ENCODE measurements around the gene NDUFAF8. TPM values are rescaled to one million over a fixed set of nuclear protein-coding genes. Genes with fewer than 3 reads are reported as not detected.

NDUFAF8 gene
- total RNA-seq, 4 donors from 2014 or later, result 22.3 to 35.4 (median 29.9) TPM; not detected in 1

GRCh38 chr17:81229666-81229920 is 9.5 kb upstream of the NDUFAF8 start:
- WGBS, 2 donors (ENCODE audit: low coverage in 1 of 2), result 92% methylated on average over 14 of the region's 14 CpGs; no CpG with 5 or more reads in 1 of the 2 donors
- intact Hi-C loops (cut with DNase I; ENCODE audit: low total_unique reads), result no loop called here
- no peaks in the 10 kb centered on the region for H3K9me3 ChIP-seq
- TF ChIP-seq POLR2AphosphoS5 (IDR thresholded peaks at IDR 0.05) (no peak), CTCF (IDR thresholded peaks at IDR 0.05) (no peak), POLR2A (IDR thresholded peaks at IDR 0.05) (no peak), EP300 (IDR thresholded peaks at IDR 0.05; ENCODE audit: low read depth) (no peak)
- no peaks in the 10 kb centered on the region for H3K27me3 ChIP-seq
- no peak overlapping the region for H3K27ac ChIP-seq
- H3K4me1 ChIP-seq, result no peaks in the 10 kb centered on the region
- peaks cover 0 to 8% (median 0%) of the 10 kb centered on the region in 4 donors for H3K36me3 ChIP-seq
- H3K4me3 ChIP-seq, result no peak overlapping the region
- in situ Hi-C loops (cut with MboI; ENCODE audit: low pct_ligation_motif_present in 1 of 4, low pct_unique_long_range_greater_than_20kb in 1 of 4, low sequenced_read_pairs in 3 of 4), result no loop called here
- DNase-seq, result no peak

- DNase-seq, result no peak
- intact Hi-C loops (cut with DNase I; ENCODE audit: low total_unique reads) (loop anchor here (10.0 kb wide), 1 partner anchor 65 kb away; the partner anchor contains the start of gene SLC38A10), in situ Hi-C loops (cut with MboI; ENCODE audit: low pct_ligation_motif_present in 1 of 4, low pct_unique_long_range_greater_than_20kb in 1 of 4, low sequenced_read_pairs in 3 of 4) (no loop called here)
- Histone ChIP-seq H3K9me3 (no peaks in the 10 kb centered on the region), H3K36me3 (peaks cover 0 to 8% (median 0%) of the 10 kb centered on the region in 4 donors), H3K4me1 (no peaks in the 10 kb centered on the region), H3K4me3 (no peak overlapping the region), H3K27me3 (no peaks in the 10 kb centered on the region), H3K27ac (no peak overlapping the region)
- WGBS, 2 donors (ENCODE audit: low coverage in 1 of 2), result 91 to 100% methylated on average over 5 to 26 of the region's 26 CpGs
- peak in 4 of 5 experiments; percentile 13 to 24 (median 22) for TF ChIP-seq CTCF (IDR thresholded peaks at IDR 0.05)
- TF ChIP-seq EP300 (IDR thresholded peaks at IDR 0.05; ENCODE audit: low read depth), result no peak
- TF ChIP-seq POLR2A (IDR thresholded peaks at IDR 0.05), result no peak
- no peak for TF ChIP-seq POLR2AphosphoS5 (IDR thresholded peaks at IDR 0.05)
These were observed 8.9 kb upstream of the NDUFAF8 start for GRCh38 chr17:81230043-81230820.

GRCh38 chr17:81231121-81231645 is 7.9 kb upstream of the NDUFAF8 start:
- Histone ChIP-seq H3K4me1 (no peaks in the 10 kb centered on the region), H3K27ac (no peak overlapping the region), H3K36me3 (peaks cover 0 to 8% (median 0%) of the 10 kb centered on the region in 4 donors), H3K9me3 (no peaks in the 10 kb centered on the region), H3K4me3 (no peak overlapping the region), H3K27me3 (no peaks in the 10 kb centered on the region)
- in situ Hi-C loops (cut with MboI; ENCODE audit: low pct_ligation_motif_present in 1 of 4, low pct_unique_long_range_greater_than_20kb in 1 of 4, low sequenced_read_pairs in 3 of 4) (no loop called here), intact Hi-C loops (cut with DNase I; ENCODE audit: low total_unique reads) (loop anchor here (10.0 kb wide), 1 partner anchor 64 kb away; the partner anchor contains the start of gene SLC38A10)
- no peak for DNase-seq
- TF ChIP-seq POLR2AphosphoS5 (IDR thresholded peaks at IDR 0.05) (no peak), CTCF (IDR thresholded peaks at IDR 0.05) (no peak)
- WGBS, 2 donors (ENCODE audit: low coverage in 1 of 2), result 91% methylated on average over 31 of the region's 31 CpGs; no CpG with 5 or more reads in 1 of the 2 donors

- in situ Hi-C loops (cut with MboI; ENCODE audit: low pct_ligation_motif_present in 1 of 4, low pct_unique_long_range_greater_than_20kb in 1 of 4, low sequenced_read_pairs in 3 of 4), result no loop called here
These were observed 7.1 kb upstream of the NDUFAF8 start for GRCh38 chr17:81231766-81232581.

More at GRCh38 chr17:81231766-81232581, 7.1 kb upstream of the NDUFAF8 start:
- DNase-seq, result no peak
- 90% methylated on average over 23 of the region's 43 CpGs; no CpG with 5 or more reads in 1 of the 2 donors for WGBS, 2 donors (ENCODE audit: low coverage in 1 of 2)
- H3K4me1 ChIP-seq, result peaks cover 0 to 3% (median 1%) of the 10 kb centered on the region in 4 donors
- no peaks in the 10 kb centered on the region for H3K27me3 ChIP-seq
- intact Hi-C loops (cut with DNase I; ENCODE audit: low total_unique reads), result loop anchor here (10.0 kb wide), 1 partner anchor 63 kb away; the partner anchor contains the start of gene SLC38A10
- H3K9me3 ChIP-seq, result no peaks in the 10 kb centered on the region
- no peak overlapping the region for H3K4me3 ChIP-seq
- TF ChIP-seq POLR2AphosphoS5 (IDR thresholded peaks at IDR 0.05), result no peak
- no peak for TF ChIP-seq CTCF (IDR thresholded peaks at IDR 0.05)
- TF ChIP-seq POLR2A (IDR thresholded peaks at IDR 0.05), result no peak
- no peak for TF ChIP-seq EP300 (IDR thresholded peaks at IDR 0.05; ENCODE audit: low read depth)
- peaks cover 0 to 8% (median 0%) of the 10 kb centered on the region in 4 donors for H3K36me3 ChIP-seq
- no peak overlapping the region for H3K27ac ChIP-seq

Data from transverse colon (tissue), 4 donors.